Activated CD4-positive, alpha-beta memory T cell treated with anti-CD3 and anti-CD28 coated beads, Interleukin-2, amount 10 ng/mL, durations not matched to agents 7 days and 5 days (primary cell): Measurements from ENCODE around the gene COL1A1. TPM values are rescaled to one million over a fixed set of nuclear protein-coding genes. Genes with fewer than 3 reads are reported as not detected.

Experiments
- CTCF ChIA-PET: fragments of 350-600 bp; sonication (Branson Sonifier 250); formaldehyde crosslinking; loops from one replicate; lab custom pipeline; 2021; ENCODE audit warnings: antibody characterized with exemption, inconsistent platforms; lab: Charles Lee
- POLR2A ChIA-PET: fragments of 350-600 bp; sonication (Branson Sonifier 250); formaldehyde crosslinking; loops from one replicate; lab custom pipeline; 2021; ENCODE audit warnings: antibody characterized with exemption; lab: Charles Lee
- DNase-seq: peaks from one replicate; pipeline ENCODE4 v3.0.0-alpha.2; 2020
- H3K27ac Mint-ChIP-seq: one replicate; pipeline ENCODE4 v1.8.0; 2021; ENCODE audit warnings: mild to moderate bottlenecking, mixed read lengths
- H3K27me3 Mint-ChIP-seq: one replicate; pipeline ENCODE4 v1.8.0; 2021; ENCODE audit warnings: mixed read lengths
- H3K36me3 Mint-ChIP-seq: one replicate; pipeline ENCODE4 v1.8.0; 2021; ENCODE audit warnings: low read depth, mixed read lengths
- H3K4me1 Mint-ChIP-seq: one replicate; pipeline ENCODE4 v1.8.0; 2021; ENCODE audit warnings: mixed read lengths
- H3K4me3 Mint-ChIP-seq: one replicate; pipeline ENCODE4 v1.8.0; 2021; ENCODE audit warnings: mild to moderate bottlenecking, mixed read lengths
- H3K9me3 Mint-ChIP-seq: one replicate; pipeline ENCODE4 v1.8.0; 2021; ENCODE audit warnings: mixed read lengths
- total RNA-seq, 2 experiments: library from RNA; stranded (reverse); gene quantifications; one replicate each; pipeline ENCODE4 v1.2.3, GENCODE V29; 2021

Gene COL1A1
- total RNA-seq, 2 experiments from 2014 or later, result 0.50 to 0.55 TPM

- no peak overlapping the region for H3K4me3 Mint-ChIP-seq
- peaks cover 76% of the 10 kb centered on the region for H3K27me3 Mint-ChIP-seq
- peaks cover 14% of the 10 kb centered on the region for H3K4me1 Mint-ChIP-seq
- no peaks in the 10 kb centered on the region for H3K9me3 Mint-ChIP-seq
- ChIA-PET CTCF (interaction anchor here (1.0 to 1.6 kb wide), 2 partner anchors 11 to 94 kb away, joined by 3 to 5 read pairs; no protein-coding TSS in a partner anchor), POLR2A (no interaction called here)
- no peaks in the 10 kb centered on the region for H3K36me3 Mint-ChIP-seq
- H3K27ac Mint-ChIP-seq, result no peak overlapping the region
- no peak for DNase-seq
These were observed 3.0 kb upstream of the COL1A1 start for GRCh38 chr17:50204431-50204830.

- Mint-ChIP-seq H3K27me3 (peaks cover 73% of the 10 kb centered on the region), H3K9me3 (no peaks in the 10 kb centered on the region), H3K4me1 (peaks cover 16% of the 10 kb centered on the region), H3K27ac (no peak overlapping the region), H3K4me3 (no peak overlapping the region), H3K36me3 (no peaks in the 10 kb centered on the region)
- POLR2A ChIA-PET, result no interaction called here
- DNase-seq, result no peak
- CTCF ChIA-PET, result interaction anchor here (1.6 to 4.5 kb wide), 2 partner anchors 64 to 94 kb away, joined by 5 to 35 read pairs; no protein-coding TSS in a partner anchor
These were observed 2.3 kb upstream of the COL1A1 start for GRCh38 chr17:50203604-50204345.

GRCh38 chr17:50203086-50203485 is 1.7 kb upstream of the COL1A1 start:
- Mint-ChIP-seq H3K4me1 (peaks cover 20% of the 10 kb centered on the region), H3K27me3 (peaks cover 73% of the 10 kb centered on the region), H3K9me3 (no peaks in the 10 kb centered on the region), H3K27ac (no peak overlapping the region), H3K4me3 (no peak overlapping the region), H3K36me3 (no peaks in the 10 kb centered on the region)
- ChIA-PET CTCF (interaction anchor here (1.8 to 4.5 kb wide), 4 partner anchors 9 to 92 kb away, joined by 5 to 130 read pairs (median 26); no protein-coding TSS in a partner anchor), POLR2A (no interaction called here)
- no peak for DNase-seq

GRCh38 chr17:50200457-50201275 is 765 bp downstream of the COL1A1 start:
- ChIA-PET CTCF (interaction anchor here (0.5 to 4.5 kb wide), 55 partner anchors 9 to 1166 kb away, joined by 3 to 130 read pairs (median 4); partner anchors contain the start of genes LRRC59, PDK2 and TMEM92), POLR2A (interaction anchor here (0.6 to 1.6 kb wide), 6 partner anchors 32 to 96 kb away, joined by 3 to 7 read pairs (median 3); no protein-coding TSS in a partner anchor)
- Mint-ChIP-seq H3K27me3 (peaks cover 60% of the 10 kb centered on the region), H3K27ac (no peak overlapping the region), H3K9me3 (no peaks in the 10 kb centered on the region), H3K4me3 (peak overlapping the region; percentile 67), H3K36me3 (no peaks in the 10 kb centered on the region), H3K4me1 (peaks cover 20% of the 10 kb centered on the region)
- peak; percentile 87 for DNase-seq

GRCh38 chr17:50199803-50200456 is 1.5 kb downstream of the COL1A1 start:
- peak; percentile 72 for DNase-seq
- Mint-ChIP-seq H3K27ac (no peak overlapping the region), H3K9me3 (no peaks in the 10 kb centered on the region), H3K4me3 (peak overlapping the region; percentile 67), H3K36me3 (no peaks in the 10 kb centered on the region), H3K27me3 (peaks cover 52% of the 10 kb centered on the region), H3K4me1 (peaks cover 20% of the 10 kb centered on the region)
- POLR2A ChIA-PET, result interaction anchor here (0.7 to 1.6 kb wide), 6 partner anchors 31 to 97 kb away, joined by 3 to 7 read pairs (median 3); no protein-coding TSS in a partner anchor
- CTCF ChIA-PET, result interaction anchor here (0.5 to 4.5 kb wide), 50 partner anchors 10 to 1165 kb away, joined by 3 to 130 read pairs (median 4); partner anchors contain the start of genes LRRC59 and TMEM92

- Mint-ChIP-seq H3K9me3 (no peaks in the 10 kb centered on the region), H3K36me3 (no peaks in the 10 kb centered on the region), H3K27me3 (peaks cover 51% of the 10 kb centered on the region), H3K4me3 (no peak overlapping the region), H3K4me1 (peaks cover 20% of the 10 kb centered on the region), H3K27ac (no peak overlapping the region)
- ChIA-PET CTCF (interaction anchor here (1.1 to 4.5 kb wide), 20 partner anchors 13 to 202 kb away, joined by 3 to 130 read pairs (median 10); partner anchors contain the start of genes LRRC59 and TMEM92), POLR2A (interaction anchor here (0.7 to 1.4 kb wide), 3 partner anchors 30 to 84 kb away, joined by 3 to 7 read pairs (median 6); no protein-coding TSS in a partner anchor)
- DNase-seq, result no peak
These were observed 2.1 kb downstream of the COL1A1 start for GRCh38 chr17:50199211-50199802.

GRCh38 chr17:50198026-50198669 is 3.3 kb downstream of the COL1A1 start:
- Mint-ChIP-seq H3K4me3 (no peak overlapping the region), H3K36me3 (no peaks in the 10 kb centered on the region), H3K4me1 (peaks cover 20% of the 10 kb centered on the region), H3K27ac (no peak overlapping the region), H3K9me3 (no peaks in the 10 kb centered on the region), H3K27me3 (peaks cover 46% of the 10 kb centered on the region)
- ChIA-PET POLR2A (no interaction called here), CTCF (interaction anchor here (0.6 to 3.8 kb wide), 15 partner anchors 21 to 199 kb away, joined by 3 to 37 read pairs (median 4); partner anchors contain the start of genes LRRC59, SGCA and TMEM92)
- DNase-seq, result peak; percentile 75

- H3K4me1 Mint-ChIP-seq, result peaks cover 20% of the 10 kb centered on the region
- H3K9me3 Mint-ChIP-seq, result no peaks in the 10 kb centered on the region
- H3K27ac Mint-ChIP-seq, result no peak overlapping the region
- no peaks in the 10 kb centered on the region for H3K36me3 Mint-ChIP-seq
- peaks cover 33% of the 10 kb centered on the region for H3K27me3 Mint-ChIP-seq
- no peak for DNase-seq
- POLR2A ChIA-PET, result interaction anchor here (0.8 kb wide), 1 partner anchor 27 kb away, joined by 3 read pairs; no protein-coding TSS in a partner anchor
- CTCF ChIA-PET, result interaction anchor here (0.9 to 3.8 kb wide), 10 partner anchors 13 to 102 kb away, joined by 3 to 37 read pairs (median 4); no protein-coding TSS in a partner anchor
- no peak overlapping the region for H3K4me3 Mint-ChIP-seq
These were observed 4.6 kb downstream of the COL1A1 start for GRCh38 chr17:50196826-50197225.

- H3K4me3 Mint-ChIP-seq, result no peak overlapping the region
- no peak for DNase-seq
- ChIA-PET POLR2A (no interaction called here), CTCF (interaction anchor here (0.9 to 3.8 kb wide), 6 partner anchors 14 to 102 kb away, joined by 3 to 37 read pairs (median 4); no protein-coding TSS in a partner anchor)
- peaks cover 26% of the 10 kb centered on the region for H3K27me3 Mint-ChIP-seq
- no peaks in the 10 kb centered on the region for H3K9me3 Mint-ChIP-seq
- H3K27ac Mint-ChIP-seq, result no peak overlapping the region
- H3K36me3 Mint-ChIP-seq, result no peaks in the 10 kb centered on the region
- H3K4me1 Mint-ChIP-seq, result peaks cover 17% of the 10 kb centered on the region
These were observed 5.4 kb downstream of the COL1A1 start for GRCh38 chr17:50196036-50196435.

GRCh38 chr17:50194934-50195865 is 6.2 kb downstream of the COL1A1 start:
- DNase-seq, result no peak
- CTCF ChIA-PET, result interaction anchor here (3.8 kb wide), 1 partner anchor 25 kb away, joined by 37 read pairs; no protein-coding TSS in a partner anchor
- no peak overlapping the region for H3K27ac Mint-ChIP-seq
- no peaks in the 10 kb centered on the region for H3K36me3 Mint-ChIP-seq
- POLR2A ChIA-PET, result no interaction called here
- H3K9me3 Mint-ChIP-seq, result no peaks in the 10 kb centered on the region
- peaks cover 20% of the 10 kb centered on the region for H3K27me3 Mint-ChIP-seq
- peaks cover 12% of the 10 kb centered on the region for H3K4me1 Mint-ChIP-seq
- H3K4me3 Mint-ChIP-seq, result no peak overlapping the region
